Activated naive CD8-positive, alpha-beta T cell (primary cell): ENCODE measurements around the gene TMEM97.
"Not testable (repeated sequence)": the region's sequence is repeated elsewhere in the genome, so short reads cannot be mapped to it uniquely, and the experiment has no call there.

Experiments used
- H3K27ac Mint-ChIP-seq: one replicate; pipeline ENCODE4 v1.8.0; 2021; ENCODE audit warnings: mixed read lengths
- H3K27me3 Mint-ChIP-seq: one replicate; pipeline ENCODE4 v1.8.0; 2021; ENCODE audit warnings: mixed read lengths
- H3K36me3 Mint-ChIP-seq: one replicate; pipeline ENCODE4 v1.8.0; 2021; ENCODE audit warnings: mixed read lengths
- H3K4me1 Mint-ChIP-seq: one replicate; pipeline ENCODE4 v1.8.0; 2021; ENCODE audit warnings: low read depth, mixed read lengths
- H3K4me3 Mint-ChIP-seq: one replicate; pipeline ENCODE4 v1.8.0; 2021; ENCODE audit warnings: mild to moderate bottlenecking, mixed read lengths
- H3K9me3 Mint-ChIP-seq: one replicate; pipeline ENCODE4 v1.8.0; 2021; ENCODE audit warnings: low read depth, mixed read lengths

TMEM97 gene

DNA sequence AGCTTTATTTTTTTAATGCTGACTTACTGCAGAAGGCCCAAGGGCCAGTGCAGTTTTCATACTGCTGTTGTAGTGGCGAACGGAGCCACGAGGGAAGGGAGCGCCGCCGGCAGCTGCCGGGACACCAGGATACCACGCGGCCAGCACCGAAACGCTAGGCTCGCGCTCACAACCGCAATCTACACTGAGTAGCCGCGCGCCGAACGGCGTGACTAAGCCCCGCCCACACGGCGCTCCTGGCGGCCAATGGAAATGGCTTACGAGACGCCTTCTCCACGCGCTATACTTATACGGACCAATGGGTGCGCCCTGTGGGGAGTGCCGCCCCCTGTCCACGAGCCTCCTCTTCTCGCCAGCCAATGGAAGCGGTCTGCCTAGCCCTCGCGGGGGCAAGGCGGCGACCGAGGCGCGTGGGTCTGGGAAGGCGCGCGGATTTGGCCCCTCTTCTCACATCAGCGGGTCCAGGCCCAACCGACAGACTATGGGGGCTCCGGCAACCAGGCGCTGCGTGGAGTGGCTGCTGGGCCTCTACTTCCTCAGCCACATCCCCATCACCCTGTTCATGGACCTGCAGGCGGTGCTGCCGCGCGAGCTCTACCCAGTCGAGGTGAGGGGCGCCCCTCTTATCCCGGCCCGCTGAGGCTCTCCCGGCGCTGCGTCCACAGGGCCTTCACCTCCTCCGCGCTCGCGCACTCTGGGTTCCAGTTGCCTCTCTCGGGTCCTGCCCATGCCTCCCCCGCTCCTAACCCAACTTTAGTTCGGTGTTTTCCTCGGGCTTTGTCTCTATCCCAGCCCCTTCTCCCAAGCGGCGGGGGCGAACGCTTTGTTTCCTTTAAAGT is at the start of gene TMEM97:
Gene TMEM97, plus strand, starts transcription at position 442 of the 839 bp plus-strand sequence. Its CDS starts 40 bp downstream, at position 482.
- no peaks in the 10 kb centered on the region for H3K9me3 Mint-ChIP-seq
- H3K4me1 Mint-ChIP-seq, result peaks cover 26% of the 10 kb centered on the region
- H3K27ac Mint-ChIP-seq, result peak within 1 kb of the TSS; percentile 83
- H3K4me3 Mint-ChIP-seq, result peak within 1 kb of the TSS; percentile 93
- no peaks in the 10 kb centered on the region for H3K27me3 Mint-ChIP-seq
- peaks cover 10% of the 10 kb centered on the region for H3K36me3 Mint-ChIP-seq

DNA sequence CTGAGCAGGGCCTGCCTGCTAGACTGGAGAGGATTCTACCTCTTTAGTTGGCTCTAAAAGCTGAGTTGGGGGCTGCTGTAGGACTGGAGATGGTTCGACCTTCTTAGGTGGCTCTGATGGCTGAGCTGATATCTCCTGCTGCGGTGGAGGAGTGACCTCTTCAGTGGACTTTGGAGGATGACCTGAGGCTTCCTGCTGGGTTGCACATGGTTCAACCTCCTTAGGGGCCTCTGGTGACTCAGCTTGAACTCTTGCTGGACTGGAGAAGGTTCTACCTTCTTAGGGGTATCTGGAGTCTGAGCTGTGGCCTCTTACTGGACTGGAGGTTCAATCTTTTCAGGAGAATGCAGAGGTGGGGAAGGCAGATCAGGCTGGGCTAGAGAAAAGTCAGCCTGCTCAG is 48.9 kb upstream of the TMEM97 start:
- H3K27ac Mint-ChIP-seq, result no peak overlapping the region
- no peaks in the 10 kb centered on the region for H3K9me3 Mint-ChIP-seq
- H3K27me3 Mint-ChIP-seq, result peaks cover 19% of the 10 kb centered on the region
- H3K4me1 Mint-ChIP-seq, result no peaks in the 10 kb centered on the region
- H3K4me3 Mint-ChIP-seq, result no peak overlapping the region
- no peaks in the 10 kb centered on the region for H3K36me3 Mint-ChIP-seq

DNA sequence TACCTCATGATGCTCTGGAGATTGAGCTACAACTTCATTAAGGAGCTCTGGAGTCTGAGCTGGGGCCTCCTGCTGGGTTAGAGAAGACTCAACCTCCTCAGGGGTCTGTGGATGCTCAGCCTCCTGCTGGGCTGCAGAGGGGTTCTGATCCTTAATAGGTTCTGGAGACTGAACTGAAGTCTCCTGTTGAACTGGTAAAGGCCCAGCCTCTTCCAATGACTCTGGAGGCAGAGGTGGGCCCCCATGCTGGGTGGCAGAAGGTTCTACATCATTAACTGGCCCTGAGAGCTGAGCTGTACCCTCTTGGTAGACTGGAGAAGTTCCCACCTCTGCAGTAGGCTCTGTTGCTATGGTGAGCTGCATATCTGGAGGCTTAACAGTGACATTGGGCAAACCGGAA is 48.1 kb upstream of the TMEM97 start:
- no peaks in the 10 kb centered on the region for H3K36me3 Mint-ChIP-seq
- H3K4me1 Mint-ChIP-seq, result no peaks in the 10 kb centered on the region
- H3K9me3 Mint-ChIP-seq, result no peaks in the 10 kb centered on the region
- no peak overlapping the region for H3K27ac Mint-ChIP-seq
- no peak overlapping the region for H3K4me3 Mint-ChIP-seq
- H3K27me3 Mint-ChIP-seq, result peaks cover 20% of the 10 kb centered on the region

DNA sequence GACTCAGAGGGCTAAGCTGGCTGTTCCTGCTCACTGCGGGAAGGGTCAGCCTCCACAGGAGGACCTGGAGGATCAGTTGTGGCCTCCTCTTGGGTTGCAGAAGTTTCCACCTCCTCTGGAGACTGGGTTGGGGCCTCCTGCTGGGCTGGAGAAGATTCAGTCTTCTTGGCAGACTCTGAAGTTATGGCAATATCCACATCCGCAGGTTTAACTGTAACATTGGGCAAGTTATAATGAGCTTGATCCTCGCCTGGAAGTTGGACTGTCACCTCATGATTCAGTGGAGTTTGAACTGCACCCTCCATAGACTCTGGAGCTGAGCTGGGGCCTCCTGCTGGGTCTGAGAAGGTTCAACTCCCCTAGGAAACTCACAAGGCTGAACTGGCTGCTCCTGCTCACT is 47.6 kb upstream of the TMEM97 start:
- H3K36me3 Mint-ChIP-seq, result no peaks in the 10 kb centered on the region
- H3K4me1 Mint-ChIP-seq, result no peaks in the 10 kb centered on the region
- H3K27me3 Mint-ChIP-seq, result peaks cover 20% of the 10 kb centered on the region
- H3K27ac Mint-ChIP-seq, result no peak overlapping the region
- no peaks in the 10 kb centered on the region for H3K9me3 Mint-ChIP-seq
- no peak overlapping the region for H3K4me3 Mint-ChIP-seq

DNA sequence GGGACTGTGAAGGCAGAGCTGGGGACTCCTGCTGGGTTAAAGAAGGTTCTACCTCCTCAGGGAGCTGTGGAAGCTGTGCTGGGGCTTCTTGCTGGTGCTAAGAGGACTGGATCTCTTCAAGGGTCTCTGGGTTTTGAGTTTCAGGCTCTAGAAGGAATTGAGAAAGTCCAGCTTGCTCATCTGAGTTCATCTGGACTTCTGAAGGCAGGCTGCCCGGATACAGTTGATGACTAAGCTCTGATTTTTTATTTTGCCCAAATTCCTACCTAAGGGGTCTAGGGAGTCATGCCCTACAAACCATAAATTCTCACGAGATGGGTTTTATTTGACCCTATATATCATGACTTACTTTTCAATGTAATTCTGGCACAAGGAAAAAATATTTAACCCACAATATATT is 46.8 kb upstream of the TMEM97 start:
- H3K27me3 Mint-ChIP-seq, result peaks cover 20% of the 10 kb centered on the region
- H3K27ac Mint-ChIP-seq, result no peak overlapping the region
- H3K9me3 Mint-ChIP-seq, result no peaks in the 10 kb centered on the region
- H3K4me3 Mint-ChIP-seq, result no peak overlapping the region
- H3K4me1 Mint-ChIP-seq, result no peaks in the 10 kb centered on the region
- H3K36me3 Mint-ChIP-seq, result no peaks in the 10 kb centered on the region

DNA sequence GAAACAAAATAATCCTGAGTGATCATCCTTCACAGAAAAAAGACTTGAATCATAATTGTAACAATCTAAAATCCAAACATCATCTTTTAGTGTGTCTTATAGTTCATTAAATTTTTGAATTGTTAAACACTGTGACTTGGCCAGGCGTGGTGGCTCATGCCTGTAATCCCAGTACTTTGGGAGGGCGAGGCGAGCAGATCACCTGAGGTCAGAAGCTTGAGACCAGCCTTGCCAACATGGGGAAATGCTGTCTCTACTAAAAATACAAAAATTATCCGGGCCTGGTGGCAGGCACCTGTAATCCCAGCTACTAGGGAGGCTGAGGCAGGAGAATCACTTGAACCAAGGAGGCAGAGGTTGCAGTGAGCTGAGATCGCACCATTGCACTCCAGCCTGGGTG is 45.7 kb upstream of the TMEM97 start:
- not testable (repeated sequence) for H3K9me3 Mint-ChIP-seq, H3K4me1 Mint-ChIP-seq, H3K4me3 Mint-ChIP-seq, H3K27ac Mint-ChIP-seq, H3K36me3 Mint-ChIP-seq
- H3K27me3 Mint-ChIP-seq, result peaks cover 21% of the 10 kb centered on the region

DNA sequence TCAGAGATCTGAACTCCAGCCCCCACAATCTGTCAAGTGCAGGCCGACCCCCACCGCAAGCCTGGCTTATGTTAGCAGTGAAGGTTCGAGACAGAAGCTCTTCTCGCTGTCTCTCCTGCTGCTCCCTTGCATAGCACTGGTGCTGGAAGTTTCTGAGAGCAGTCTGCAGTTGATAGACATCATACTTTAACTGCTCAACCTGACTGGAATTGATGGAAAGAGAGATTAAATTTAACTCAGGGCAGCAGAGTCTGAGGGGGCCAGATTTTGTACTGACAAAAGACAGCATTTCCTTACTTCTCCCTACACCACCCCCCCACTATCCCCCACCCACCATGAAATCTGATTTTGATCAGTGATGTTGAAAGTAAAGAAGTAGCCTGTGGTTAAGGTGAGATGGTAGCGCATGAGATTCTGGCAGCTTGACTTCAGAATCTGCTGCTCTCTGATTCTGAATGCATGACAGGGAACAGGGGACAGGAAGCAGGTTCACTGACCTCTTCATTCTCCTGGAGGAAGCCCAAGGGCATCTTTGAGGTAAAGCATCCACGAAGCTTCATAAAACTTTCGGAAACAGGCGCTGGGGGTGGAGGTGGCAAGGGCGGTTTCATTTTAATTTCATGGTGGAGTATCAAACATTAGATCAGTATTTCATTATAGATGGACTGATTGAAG is 44.3 kb upstream of the TMEM97 start:
- peaks cover 23% of the 10 kb centered on the region for H3K27me3 Mint-ChIP-seq
- no peaks in the 10 kb centered on the region for H3K9me3 Mint-ChIP-seq
- peaks cover 13% of the 10 kb centered on the region for H3K4me1 Mint-ChIP-seq
- H3K27ac Mint-ChIP-seq, result no peak overlapping the region
- H3K36me3 Mint-ChIP-seq, result no peaks in the 10 kb centered on the region
- no peak overlapping the region for H3K4me3 Mint-ChIP-seq

DNA sequence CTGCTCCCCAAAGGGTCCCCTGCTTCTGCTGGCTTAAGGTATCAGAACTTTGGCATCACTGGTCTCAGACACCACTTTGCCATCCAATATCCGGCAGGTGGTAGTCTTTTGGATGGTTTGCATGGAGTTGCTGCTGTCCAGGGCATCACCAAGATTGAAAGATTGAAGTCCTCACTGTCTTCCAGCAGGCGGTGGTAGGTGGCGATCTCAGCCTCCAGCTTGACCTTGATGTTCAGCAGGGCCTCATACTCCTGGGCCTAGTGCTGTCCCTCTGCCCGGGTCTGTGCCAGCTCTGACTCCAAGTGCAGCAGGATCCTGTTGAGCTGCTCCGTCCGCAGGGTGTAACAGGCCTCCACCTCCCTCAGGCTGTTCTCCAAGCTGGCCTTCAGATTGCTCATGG is 43.0 kb upstream of the TMEM97 start:
- Mint-ChIP-seq H3K27me3 (peaks cover 23% of the 10 kb centered on the region), H3K27ac (no peak overlapping the region), H3K4me1 (peaks cover 13% of the 10 kb centered on the region), H3K36me3 (no peaks in the 10 kb centered on the region), H3K4me3 (no peak overlapping the region), H3K9me3 (no peaks in the 10 kb centered on the region)

DNA sequence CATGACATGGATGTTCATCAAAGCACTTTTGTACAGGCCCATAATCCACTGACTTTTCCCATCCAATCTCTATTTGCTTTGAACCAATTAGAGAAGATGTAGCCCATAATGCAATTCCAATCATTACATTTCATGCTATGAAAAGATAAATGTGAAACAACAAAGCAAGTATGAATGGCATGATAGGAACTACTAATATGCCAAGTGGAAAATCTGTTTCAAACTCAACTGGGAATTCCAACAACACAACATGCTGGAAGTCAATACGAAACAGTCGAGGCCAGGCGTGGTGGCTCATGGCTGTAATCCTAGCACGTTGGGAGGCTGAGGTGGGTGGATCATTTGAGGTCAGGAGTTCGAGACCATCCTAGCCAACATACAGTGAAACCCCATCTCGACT is 39.6 kb upstream of the TMEM97 start:
- peaks cover 9% of the 10 kb centered on the region for H3K27me3 Mint-ChIP-seq
- no peaks in the 10 kb centered on the region for H3K36me3 Mint-ChIP-seq
- no peak overlapping the region for H3K27ac Mint-ChIP-seq
- H3K9me3 Mint-ChIP-seq, result no peaks in the 10 kb centered on the region
- peaks cover 13% of the 10 kb centered on the region for H3K4me1 Mint-ChIP-seq
- H3K4me3 Mint-ChIP-seq, result no peak overlapping the region

DNA sequence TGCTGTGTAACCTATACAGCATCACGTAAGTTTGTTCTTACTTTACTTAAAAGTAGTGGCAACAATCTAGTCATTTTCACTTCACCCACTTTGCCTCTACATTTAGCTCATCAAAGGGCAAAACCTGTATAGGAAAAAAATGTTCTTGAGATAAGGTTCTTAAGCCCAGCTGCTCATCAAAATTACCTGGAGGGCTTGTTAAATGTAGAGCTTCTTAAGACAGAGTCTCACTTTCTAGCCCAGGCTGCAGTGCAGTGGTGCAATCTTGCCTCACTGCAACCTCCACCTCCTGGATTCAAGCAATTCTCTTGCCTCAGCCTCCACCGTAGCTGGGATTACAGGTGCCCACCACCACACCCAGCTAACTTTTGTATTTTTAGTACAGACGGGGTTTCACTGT is 38.2 kb upstream of the TMEM97 start:
- Mint-ChIP-seq H3K27me3 (peaks cover 3% of the 10 kb centered on the region), H3K4me3 (no peak overlapping the region), H3K4me1 (peaks cover 13% of the 10 kb centered on the region), H3K27ac (no peak overlapping the region), H3K36me3 (no peaks in the 10 kb centered on the region), H3K9me3 (no peaks in the 10 kb centered on the region)

DNA sequence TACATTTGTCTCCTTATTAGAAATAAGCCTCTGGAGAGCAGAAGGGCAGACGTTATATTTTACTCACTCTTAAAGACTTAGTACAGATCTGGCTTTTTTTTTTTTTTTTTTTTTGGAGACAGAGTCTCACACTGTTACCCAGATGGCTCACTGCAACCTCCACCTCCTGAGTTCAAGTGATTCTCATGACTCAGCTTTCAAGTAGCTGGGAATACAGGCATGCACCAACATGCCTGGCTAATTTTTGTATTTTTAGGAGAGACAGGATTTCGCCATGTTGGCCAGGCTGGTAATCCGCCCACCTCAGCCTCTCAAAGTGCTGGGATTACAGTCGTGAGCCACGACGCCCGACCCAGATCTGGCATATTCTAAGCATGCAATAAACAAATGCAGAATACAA is 36.4 kb upstream of the TMEM97 start:
- H3K27ac Mint-ChIP-seq, result no peak overlapping the region
- peaks cover 12% of the 10 kb centered on the region for H3K4me1 Mint-ChIP-seq
- H3K9me3 Mint-ChIP-seq, result no peaks in the 10 kb centered on the region
- no peaks in the 10 kb centered on the region for H3K36me3 Mint-ChIP-seq
- no peak overlapping the region for H3K4me3 Mint-ChIP-seq
- H3K27me3 Mint-ChIP-seq, result peaks cover 3% of the 10 kb centered on the region

DNA sequence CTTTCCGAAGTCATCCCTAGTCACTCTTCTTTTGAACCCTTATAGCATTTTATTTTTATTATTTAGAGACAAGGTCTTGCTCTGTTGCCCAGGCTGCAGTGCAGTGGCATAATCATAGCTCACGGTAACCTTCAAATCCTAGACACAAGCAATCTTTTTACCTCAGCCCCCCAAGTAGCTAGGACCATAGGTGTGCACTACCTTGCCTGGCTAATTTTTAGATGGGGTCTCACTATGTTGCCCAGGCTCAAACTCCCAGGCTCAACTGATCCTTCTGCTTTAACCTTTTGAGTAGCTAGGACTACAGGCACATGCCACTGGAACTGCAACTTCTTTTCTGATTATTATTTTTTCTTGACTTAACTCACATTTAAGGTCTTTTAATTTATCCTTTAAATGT is 33.0 kb upstream of the TMEM97 start:
- no peaks in the 10 kb centered on the region for H3K27me3 Mint-ChIP-seq
- no peaks in the 10 kb centered on the region for H3K36me3 Mint-ChIP-seq

DNA sequence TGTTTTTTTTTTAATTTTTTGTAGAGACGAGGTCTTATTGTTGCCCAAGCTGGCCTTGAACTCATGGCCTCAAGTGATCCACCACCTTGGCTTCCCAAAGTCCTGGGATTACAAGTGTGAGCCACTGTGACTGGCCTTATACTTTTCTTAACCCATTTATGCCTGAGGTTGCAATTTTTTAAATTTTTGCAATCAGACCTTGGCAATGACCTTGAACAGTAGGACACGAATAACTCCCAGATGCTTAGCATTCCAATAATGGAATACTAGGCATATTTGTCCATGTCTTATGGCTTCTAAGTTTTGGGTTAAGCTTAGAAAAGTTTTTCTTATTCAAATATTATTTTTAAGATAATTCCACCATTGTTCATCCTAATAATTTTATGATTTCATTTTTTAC is 28.3 kb upstream of the TMEM97 start:
- Mint-ChIP-seq H3K9me3 (no peaks in the 10 kb centered on the region), H3K36me3 (no peaks in the 10 kb centered on the region), H3K27me3 (peaks cover 9% of the 10 kb centered on the region), H3K27ac (no peak overlapping the region), H3K4me1 (peaks cover 2% of the 10 kb centered on the region), H3K4me3 (no peak overlapping the region)

More for the DNA sequence above, 33.0 kb upstream of the TMEM97 start:
- no peak overlapping the region for H3K27ac Mint-ChIP-seq
- no peak overlapping the region for H3K4me3 Mint-ChIP-seq
- H3K4me1 Mint-ChIP-seq, result no peaks in the 10 kb centered on the region
- no peaks in the 10 kb centered on the region for H3K9me3 Mint-ChIP-seq

DNA sequence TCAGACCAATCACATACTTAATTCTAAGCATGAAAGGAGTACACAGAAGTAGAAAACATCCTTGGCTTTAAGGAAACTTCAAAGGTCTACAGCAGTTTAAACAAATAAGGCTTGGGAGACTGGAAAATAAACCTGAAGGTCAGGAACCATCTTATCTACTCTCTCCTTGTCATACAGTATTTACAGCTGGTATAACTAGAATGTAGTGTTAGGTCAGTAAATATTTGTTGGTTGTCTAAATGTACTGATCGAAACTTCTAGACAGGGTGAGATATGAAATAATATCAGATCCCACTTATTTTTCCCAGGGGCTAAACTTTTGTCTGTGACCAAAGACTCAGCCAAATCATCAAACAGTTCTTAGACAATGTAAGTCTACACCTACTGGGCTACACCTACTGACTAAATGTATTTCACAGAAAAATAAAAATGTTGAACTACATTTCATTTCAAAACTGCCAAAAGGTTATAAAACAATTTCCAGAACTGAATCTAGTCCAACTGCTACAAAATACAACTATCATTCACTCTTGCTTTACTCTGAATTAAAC is 27.1 kb upstream of the TMEM97 start:
- H3K27ac Mint-ChIP-seq, result no peak overlapping the region
- no peaks in the 10 kb centered on the region for H3K9me3 Mint-ChIP-seq
- peaks cover 10% of the 10 kb centered on the region for H3K4me1 Mint-ChIP-seq
- H3K27me3 Mint-ChIP-seq, result peaks cover 10% of the 10 kb centered on the region
- no peak overlapping the region for H3K4me3 Mint-ChIP-seq
- H3K36me3 Mint-ChIP-seq, result no peaks in the 10 kb centered on the region

DNA sequence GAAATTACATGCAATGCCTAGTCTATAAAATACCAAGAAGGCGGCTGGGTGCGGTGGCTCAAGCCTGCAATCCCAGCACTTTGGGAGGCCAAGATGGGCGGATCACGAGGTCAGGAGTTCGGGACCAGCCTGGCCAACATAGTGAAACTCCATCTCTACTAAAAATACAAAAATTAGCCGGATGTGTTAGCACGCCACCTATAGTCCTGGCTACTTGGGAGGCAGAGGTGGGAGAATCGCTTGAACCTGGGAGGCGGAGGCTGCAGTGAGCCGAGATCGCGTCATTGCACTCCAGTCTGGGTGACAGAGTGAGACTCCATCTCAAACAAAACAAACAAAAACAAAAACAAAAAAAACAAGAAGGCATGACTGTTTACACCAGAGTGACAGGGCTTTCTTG is 26.1 kb upstream of the TMEM97 start:
- H3K4me3 Mint-ChIP-seq, H3K27me3 Mint-ChIP-seq, H3K36me3 Mint-ChIP-seq, H3K9me3 Mint-ChIP-seq, H3K27ac Mint-ChIP-seq: not testable (repeated sequence)
- peaks cover 10% of the 10 kb centered on the region for H3K4me1 Mint-ChIP-seq
